GM21825 (cell line): ENCODE data around the gene TSPAN17.

Experiments used
- ATAC-seq: cut with Tn5 transposase; IDR thresholded peaks from one replicate; pipeline ENCODE4 v1.9.1; 2021; ENCODE audit warnings: mild to moderate bottlenecking, moderate library complexity; ENCODE audit not compliant: unreplicated experiment

The TSPAN17 gene

DNA sequence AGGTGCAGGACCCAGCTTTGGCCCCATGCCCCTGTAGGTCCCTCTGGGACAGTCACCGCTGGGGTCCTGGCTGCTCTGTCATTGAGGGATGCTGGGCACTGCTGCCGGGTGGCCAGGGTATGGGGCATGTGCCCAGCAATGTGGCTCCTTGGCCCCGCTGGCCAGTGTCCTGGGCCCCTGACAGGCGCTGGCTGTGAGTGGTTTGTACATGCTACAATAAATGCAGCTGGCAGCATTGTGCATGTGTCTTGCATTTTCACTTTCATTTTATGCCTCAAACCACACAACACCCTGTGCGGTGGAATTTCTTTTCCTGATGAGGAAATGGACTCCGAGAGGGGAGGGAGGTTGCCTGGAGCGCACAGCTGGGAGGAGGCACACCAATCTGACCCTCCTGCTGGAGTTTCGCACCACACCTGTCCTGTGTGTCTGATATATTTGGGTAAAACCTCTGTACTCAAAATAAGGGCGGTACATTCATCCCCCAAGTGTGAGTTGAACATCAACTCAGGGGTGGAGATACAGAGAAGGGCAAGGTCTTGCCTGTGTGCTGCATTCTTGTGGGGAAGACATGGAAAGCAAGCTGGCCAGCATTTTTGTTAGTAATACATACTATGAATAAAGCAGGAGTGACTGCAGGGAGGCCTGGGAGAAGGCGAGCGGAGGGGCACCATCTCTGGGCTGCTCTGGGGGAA lies 11.7 kb downstream of the TSPAN17 start:
- no peak for ATAC-seq

DNA sequence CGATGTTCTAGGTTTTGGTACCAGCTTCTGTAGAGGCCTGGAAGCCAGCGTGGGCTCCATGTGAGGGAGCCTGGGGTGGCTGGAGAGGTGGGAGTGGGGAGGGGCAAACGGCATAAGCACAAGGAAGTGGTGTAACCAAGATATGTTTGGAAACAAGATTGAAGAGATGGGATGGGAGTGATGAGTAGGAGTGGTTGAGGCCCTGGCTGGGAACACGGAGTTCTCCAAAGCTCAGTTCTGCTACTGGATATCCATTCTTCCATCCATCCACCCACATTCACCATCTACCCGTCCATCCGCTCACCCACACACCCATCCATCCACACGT lies 12.2 kb downstream of the TSPAN17 start:
- no peak for ATAC-seq

DNA sequence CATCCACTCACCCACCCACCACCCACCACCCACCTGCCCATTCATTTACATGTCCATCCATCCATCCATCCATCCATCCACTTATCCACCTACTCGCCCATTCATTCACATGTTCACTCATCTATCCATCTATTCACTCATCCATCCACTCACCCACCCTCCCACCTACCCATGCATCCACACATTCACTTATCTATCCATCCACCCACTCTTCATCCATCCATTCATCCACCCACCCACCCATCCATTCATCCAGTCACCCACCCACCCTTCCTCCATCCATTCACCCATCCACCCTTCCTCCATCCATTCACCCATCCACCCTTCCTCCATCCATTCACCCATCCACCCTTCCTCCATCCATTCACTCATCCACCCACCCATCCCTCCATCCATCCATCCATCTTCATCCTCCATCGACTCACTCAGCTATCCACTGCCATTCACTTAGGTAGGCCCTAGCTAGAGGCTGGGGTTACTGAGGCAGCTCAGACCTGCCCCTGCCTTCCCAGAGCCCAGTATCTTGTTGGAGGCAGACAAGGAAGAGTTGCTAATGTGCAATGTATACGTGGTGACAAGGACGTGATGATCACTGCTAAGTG lies 12.7 kb downstream of the TSPAN17 start:
- ATAC-seq: no peak

DNA sequence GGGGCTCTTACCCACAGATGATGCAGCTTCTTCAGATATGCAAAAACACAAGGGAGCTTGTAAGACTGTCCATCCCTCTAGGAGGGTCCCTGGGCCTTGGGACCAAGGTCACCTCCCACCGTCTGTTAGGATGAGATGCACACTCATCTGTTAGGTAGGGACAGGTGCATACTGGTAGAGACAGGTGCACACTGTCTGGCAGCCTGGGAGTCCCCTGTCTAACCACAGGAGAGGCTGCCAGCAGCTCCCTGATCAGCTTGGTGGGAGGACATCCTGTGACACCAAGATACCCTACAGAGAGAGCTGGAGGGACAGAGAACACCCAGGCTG lies 13.2 kb downstream of the TSPAN17 start:
- no peak for ATAC-seq

DNA sequence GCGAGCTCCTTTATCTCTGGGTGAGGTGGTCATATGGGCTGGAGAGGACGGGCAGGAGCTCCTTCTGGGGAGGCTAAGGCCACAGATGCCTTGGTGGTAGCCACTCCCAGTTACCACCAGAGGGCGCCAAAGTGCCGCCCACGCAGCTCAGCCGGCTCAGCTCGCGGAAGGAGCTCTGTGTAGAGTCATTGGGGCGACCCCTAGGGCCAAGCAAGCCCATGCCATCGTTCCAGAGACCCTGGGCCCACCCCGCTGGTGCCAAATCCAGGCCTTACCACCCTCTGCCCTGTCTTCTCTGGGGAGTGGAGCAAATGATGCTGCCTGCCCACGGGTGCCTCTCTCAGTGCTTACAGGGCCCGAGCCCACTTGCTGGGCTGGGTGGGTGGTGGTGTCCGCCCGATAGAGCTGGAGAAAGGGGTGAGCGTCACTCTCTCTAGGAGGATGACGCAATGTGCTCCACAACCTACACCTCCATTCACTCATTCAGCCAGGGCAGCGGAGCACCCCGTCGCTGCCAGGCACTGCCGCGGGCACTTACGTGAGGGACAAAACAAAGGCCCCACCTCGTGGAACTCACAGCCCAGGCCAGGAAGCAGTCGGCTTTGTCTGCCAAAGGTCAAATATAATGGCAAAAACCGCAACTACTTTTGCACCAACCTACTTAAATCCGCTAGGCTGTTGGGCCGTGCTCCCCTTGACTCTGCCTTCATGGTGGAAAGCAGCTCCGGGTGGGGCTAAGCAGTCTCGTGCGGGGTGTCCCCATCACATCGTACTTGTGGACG lies 13.8 kb downstream of the TSPAN17 start:
- ATAC-seq: no peak

DNA sequence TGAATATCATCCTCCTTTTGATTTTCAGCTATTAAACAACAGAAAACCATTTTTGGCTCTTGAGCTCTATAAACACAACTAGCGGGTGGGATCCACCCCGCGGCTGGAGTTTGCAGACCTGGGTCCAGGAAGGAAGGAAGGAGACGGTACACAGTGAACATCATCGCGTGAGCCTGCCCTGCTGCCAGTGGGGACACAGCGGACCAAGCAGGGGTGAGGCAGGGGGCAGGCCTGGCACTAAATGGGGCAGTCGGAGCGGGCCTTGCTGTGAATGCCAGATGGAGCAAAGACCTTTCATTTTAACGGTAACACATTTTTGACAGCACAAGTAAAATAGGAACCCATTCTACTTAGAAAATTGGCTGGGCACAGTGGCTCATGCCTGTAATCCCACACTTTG lies 14.4 kb downstream of the TSPAN17 start:
- no peak for ATAC-seq

DNA sequence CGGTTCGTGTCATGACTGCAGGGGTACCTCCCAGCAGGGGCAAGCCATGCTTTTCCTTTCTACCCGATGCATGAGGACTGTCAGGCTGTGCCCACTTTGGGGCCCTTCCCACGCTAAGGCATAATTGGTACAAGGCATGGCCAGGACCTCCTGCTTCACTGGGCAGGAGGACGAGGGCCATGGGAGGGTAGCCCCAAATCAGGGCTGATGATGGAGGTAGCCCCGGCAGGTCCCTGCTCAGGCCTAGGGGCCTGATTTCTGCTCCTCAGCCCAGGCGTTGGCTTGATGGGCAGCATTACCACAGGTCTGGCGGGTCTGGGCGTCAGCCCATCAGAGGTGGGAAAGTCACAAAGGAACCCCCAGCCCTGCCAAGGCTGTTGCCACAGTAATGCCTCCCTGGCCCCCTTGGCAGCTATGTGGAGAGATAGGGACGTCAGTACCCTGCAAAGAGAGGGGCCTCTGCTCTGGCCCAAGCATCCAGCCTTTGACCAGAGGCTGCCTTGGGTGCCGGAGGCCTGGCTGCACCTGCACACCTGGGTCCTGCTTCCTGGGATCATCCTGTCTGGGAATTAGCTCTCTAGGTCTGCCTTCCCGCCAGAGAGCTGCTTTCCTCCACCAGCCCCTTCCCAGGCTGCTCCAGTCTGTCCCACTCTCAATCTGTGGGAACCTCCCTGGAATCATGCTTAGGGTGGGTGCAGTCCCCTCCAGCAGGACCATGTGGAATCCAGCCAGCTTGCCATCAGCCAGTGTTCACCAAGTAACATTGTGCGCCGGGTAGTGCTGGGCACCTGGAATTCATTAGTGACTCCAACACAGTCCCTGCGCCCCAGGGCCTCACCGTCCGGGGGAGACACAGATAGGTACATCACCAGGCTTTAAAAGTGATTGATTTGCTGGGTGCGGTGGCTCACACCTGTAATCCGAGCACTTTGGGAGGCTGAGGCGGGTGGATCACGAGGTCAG lies 15.4 kb downstream of the TSPAN17 start:
- no peak for ATAC-seq

DNA sequence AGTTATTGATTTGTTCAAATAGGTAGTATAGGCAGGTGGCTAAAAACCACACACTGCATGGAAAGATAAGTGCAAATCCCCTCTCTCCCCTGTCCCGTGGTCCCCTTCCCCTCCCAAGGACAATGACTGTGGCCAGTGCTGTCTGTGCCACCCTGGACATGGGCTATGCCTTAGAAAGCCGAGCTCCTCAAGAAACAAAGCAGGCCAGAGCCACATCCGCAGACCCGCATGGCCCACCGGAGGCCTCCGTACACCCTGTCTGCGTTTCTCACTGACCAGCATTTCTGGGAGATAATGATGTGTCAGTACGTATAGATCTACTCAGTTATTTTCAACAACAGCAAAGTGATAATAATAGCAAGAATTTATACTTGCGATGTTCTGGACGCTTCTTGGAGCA lies 16.3 kb downstream of the TSPAN17 start:
- ATAC-seq: no peak

DNA sequence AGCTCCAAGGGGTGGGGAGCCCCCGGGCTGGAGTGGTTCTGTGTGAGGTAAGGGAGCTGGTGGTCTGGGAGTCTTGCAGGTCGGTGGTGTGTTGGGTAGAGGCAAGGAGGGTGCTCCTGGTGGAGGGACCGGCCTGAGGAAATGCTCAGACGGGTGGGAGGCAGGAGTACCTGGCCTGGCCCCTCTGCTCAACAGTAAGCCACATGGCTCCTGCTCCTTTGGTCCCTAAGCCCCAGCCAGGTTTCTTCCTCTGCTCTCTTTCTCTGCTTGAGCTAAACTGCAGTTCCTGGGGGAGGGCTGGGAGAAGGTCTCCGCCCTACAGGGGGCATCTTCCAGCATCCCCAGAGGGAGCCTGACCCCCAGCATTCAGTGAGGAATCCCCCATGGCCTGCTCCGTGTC lies 17.2 kb downstream of the TSPAN17 start:
- no peak for ATAC-seq

DNA sequence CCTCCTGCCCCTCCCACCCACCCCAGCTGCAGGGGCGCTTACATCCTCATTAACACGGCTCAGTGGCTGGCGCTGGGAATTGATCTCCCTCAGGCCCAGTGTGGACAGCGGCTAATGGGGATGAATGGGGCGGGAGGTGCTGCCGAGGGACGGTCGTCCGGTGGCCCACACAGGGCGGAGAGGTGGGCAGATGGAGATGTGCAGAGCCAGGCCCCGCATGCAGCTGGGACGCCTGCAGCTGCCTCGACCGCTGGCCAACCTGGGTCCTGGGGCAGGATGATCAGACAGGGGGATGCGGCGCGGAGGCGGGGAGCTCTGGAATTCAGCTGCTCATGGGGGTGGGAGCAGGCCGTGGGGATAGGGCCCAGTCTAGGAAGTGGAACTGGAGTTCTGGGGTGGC lies 17.6 kb downstream of the TSPAN17 start:
- ATAC-seq: no peak

DNA sequence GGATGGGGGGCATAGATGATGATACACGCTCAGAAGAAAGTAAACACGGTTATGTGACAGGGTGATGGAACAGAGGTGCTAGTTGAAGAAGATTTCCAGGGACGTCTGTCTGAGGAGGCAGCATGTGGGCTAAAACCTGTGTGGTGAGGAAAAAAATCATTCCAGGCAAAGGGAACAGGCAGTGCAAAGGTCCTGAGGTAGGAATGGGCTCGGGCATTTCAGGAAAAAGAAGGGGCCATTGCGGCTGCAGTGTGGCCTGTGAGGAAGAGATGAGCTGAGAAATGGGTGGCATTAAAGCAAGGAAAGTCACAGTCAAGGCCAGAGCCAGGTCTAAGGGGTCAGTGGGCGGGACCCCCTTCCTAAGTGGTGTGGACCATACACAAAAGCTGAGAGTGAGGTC lies 18.2 kb downstream of the TSPAN17 start:
- no peak for ATAC-seq

DNA sequence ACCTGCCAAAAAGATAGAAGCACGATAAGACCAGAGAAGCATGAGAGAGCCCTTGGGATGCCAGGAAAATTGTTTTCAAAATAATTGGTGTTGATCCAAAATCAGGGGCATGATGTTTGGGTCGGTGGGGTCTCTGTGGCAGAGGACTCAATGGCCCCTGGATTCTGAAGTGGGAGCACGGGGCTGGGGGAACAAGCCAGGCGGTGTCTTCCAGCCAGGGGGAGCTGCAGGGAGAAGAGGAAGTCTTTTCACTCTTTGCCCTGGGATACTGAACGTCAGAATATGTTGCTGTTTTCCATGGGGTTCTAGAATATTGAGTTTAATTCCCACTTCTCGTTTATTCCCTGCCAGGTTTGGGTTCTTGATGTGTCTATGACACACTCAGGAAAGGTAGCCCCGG lies 20.4 kb downstream of the TSPAN17 start:
- no peak for ATAC-seq

DNA sequence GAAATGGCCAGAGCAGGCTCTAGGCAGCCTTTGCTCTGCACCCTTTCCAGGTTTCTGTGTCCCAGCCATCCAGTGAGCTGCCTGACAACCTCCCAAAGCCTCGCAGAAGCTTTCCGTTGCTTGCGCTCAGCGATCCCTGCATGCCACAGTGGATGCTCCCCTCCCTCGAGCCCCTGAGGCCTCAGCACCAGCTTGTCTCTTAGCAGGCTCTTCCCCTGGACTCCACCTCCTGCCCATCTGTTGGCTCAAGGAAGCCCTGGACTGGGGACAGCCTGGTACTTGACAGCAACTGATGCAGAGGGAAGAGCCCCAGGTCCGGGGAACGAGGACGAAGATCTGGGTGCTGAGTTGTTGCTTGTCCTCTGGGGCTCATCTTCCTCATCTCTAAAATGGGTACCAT lies 23.2 kb downstream of the TSPAN17 start:
- ATAC-seq: no peak

DNA sequence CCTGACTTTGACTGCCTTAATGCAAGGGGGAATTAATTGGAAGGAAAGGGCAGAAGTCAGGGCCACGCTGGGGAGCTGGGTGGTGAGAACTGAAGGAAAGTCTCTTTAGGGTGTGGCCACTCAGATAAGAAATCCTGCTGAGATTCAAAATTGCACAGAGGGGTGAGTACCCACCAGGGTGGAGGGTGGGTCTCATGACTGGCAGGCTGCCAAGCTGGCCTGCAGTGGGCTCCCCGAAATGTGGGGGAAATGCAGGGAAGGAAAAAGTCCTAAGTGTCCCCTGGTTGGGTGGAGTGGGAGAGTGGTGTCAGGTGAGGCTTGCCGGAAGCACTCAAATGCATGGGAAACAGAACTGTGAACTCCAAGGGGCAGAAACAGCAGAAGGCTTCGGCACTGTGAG lies 24.1 kb downstream of the TSPAN17 start:
- ATAC-seq: no peak

DNA sequence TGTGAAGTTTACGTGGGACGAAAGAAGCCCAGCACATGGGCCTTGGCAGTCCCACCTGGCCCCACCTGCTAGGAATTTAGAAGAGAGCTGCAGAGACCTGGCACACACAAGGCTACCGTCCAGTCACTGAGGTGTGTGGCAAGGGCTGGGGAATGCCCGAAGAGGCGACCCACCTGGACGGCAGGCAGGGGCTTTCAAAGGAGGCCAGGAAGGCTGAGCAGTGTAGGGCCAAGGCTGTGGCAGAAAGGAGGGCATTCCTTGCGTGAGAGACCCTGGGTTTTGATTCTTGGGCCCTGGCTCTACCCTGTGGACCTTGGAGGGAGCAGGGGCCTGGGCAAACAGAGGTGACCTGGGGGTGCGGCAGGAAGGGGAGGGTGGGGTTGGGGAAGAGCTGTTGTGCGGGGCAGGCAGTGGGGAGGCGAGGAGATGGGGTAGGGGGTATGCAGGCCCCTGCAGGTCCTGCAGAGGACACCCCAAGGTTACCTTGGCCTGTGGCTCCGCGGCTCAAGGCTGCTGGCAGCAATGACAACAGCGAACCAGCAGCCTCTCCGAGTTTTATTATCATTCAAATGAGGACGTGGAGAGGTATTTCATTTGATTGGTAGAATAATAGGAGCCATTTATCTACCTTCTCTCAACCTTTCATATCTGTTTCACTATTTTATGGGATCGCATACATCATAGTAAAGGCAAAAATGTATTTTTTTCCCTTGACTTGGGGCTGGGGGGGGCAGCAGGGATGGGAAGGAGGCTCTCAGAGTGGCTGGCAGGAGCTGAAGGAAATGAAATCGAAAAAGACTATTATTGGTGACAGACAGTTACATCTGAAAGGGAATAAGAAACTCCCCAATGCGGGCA lies 24.8 kb downstream of the TSPAN17 start:
- ATAC-seq: no peak

DNA sequence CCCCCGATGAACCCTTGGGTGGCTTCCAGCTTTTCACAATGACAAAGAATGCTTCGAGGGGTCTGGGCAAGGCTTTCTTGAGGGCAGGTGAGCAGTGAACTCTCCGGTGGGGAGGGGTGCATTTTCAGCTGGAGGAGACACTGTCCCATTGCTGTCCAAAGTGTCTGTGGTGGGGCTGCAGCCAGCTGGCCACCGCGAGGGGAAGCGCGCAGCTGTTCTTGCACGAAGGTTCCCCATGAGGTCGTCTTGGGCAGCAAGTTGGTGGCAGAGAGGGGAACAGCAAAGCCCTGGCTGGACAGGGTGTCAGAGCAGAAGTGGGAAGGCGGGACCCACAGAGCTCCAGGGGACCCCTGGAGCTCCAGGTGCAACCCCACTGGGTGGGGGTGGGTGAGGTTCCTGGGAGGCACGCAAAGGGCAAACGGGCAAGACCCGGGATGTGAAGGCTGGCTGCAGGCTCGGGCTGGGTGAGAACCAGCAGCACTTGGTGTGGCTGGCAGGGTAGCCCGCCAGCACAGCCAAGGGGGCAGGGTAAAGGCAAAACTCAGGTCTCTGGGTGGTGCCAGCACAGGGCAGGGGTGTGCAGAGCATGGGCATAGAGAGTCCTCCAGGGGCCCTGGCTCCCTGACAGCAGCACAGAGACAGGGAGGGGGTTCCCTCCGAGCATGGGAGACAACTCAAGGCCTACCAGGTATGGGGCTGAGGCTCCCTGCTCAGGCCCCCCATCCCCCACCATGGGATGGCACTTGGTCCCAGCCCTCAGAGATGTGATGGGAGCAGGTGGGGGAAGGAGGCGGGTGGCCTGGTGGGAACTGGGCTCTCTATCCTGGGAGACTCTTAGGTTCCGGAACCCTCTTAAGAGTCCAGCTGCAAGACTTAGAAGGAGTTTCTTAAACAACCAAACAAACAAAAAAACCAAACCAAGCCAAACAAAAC lies 26.6 kb downstream of the TSPAN17 start:
- no peak for ATAC-seq

DNA sequence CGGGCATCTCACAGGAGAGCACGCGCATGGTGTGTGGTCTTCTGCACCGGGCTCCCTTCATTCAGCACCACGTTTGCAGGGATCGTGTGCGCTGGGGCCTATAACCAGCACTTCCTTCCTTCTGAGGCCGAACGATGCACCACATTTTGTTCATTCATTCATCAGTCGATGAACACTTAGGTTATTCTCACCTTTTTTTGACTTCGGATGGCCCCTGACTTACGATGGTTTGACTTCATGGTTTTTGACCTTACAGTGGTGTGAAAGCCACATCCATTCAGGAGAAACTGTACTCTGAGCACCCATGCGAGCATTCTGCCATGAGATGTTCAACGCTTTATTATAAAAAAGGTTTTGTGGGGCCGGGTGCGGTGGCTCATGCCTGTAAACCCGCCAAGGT lies 27.5 kb downstream of the TSPAN17 start:
- no peak for ATAC-seq

DNA sequence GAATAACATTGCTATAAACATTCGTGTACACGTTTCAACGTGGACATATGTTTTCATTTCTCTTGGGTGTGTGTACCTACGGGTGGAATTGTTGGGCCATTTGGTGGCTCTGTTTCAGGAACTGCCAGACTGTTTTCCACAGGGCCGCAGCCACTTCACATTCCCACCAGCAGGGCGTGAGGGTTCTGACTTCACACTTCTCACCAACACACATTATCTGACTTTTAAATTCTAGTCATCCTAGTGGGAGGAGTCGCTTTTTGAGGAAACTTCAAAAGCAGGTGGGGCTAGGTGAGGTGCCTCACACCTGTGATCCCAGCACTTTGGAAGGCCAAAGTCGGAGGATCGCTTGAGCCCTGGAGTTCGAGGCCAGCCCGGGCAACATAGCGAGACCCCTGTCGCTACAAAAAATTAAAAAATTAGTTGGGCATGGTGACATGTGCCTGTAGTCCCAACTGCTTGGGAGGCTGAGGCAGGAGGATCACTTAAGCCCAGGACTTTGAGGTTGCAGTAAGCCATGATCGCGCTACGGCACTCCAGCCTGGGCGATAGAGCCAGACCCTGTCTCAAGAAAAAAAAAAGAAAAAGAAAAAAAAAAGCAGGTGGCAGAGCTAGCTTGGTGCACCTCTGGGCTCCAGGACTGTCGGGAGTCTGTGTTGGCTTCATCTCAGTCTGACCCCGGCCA lies 28.5 kb downstream of the TSPAN17 start:
- ATAC-seq: no peak

DNA sequence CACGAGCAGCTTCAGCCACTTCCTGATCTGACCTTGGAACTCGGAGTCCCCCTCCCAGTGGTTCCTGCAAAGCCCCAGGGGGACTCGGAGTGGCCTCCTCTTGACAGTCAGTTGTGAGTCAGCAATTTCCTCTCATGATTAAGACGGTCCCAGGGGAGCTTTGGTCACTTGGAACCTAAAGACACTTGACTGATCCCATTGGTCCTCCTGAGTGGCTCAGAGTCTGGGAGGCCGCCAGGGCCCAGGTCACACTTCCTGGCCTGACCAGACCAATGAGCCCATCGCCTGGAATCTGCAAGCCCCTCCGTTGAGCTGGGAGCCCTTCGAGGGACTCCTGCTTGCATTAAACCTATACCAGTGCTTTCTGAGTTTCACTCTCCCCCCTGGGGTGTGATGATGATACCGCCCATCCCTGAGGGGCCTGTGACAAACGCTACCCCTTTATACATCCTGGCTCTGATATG lies 29.1 kb downstream of the TSPAN17 start:
- peak; percentile 78 for ATAC-seq
